ENCODE results near the gene IL19. TPM values are rescaled to one million over a fixed set of nuclear protein-coding genes. Genes with fewer than 3 reads are reported as not detected.

Gene IL19
- total and polyA plus RNA-seq, 2 donors from 2014 or later: 0.41 to 3.6 TPM

DNA sequence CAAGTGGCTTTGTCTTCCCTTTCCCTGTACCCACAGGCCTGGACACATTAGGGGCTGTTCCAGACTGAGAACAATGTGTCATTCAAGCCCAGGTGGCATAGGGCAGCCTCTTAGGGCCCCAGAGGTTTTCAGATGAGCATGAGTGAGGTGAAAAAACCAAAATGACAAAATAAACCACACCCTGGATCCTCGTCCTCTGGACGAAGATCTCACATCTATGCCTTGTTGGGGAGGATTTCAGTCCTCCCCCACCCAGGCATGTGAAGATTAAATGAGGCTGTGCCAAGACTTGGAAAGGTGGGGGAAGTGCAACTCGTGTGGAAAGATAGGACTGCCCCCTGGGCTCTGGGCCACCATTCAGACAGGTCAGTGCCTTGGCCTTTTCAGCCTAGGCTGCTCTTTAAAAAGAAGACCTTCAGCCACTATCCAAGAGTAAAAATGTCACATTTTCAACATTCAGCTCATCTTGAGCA is 32.8 kb upstream of the IL19 start:
- H3K4me1 ChIP-seq (ENCODE audit: control insufficient read depth in 2 of 3, insufficient read depth in 2 of 3, low read depth in 1 of 3, low read length in 3 of 3): peaks cover 0 to 24% (median 0%) of the 10 kb centered on the region in 3 donors

DNA sequence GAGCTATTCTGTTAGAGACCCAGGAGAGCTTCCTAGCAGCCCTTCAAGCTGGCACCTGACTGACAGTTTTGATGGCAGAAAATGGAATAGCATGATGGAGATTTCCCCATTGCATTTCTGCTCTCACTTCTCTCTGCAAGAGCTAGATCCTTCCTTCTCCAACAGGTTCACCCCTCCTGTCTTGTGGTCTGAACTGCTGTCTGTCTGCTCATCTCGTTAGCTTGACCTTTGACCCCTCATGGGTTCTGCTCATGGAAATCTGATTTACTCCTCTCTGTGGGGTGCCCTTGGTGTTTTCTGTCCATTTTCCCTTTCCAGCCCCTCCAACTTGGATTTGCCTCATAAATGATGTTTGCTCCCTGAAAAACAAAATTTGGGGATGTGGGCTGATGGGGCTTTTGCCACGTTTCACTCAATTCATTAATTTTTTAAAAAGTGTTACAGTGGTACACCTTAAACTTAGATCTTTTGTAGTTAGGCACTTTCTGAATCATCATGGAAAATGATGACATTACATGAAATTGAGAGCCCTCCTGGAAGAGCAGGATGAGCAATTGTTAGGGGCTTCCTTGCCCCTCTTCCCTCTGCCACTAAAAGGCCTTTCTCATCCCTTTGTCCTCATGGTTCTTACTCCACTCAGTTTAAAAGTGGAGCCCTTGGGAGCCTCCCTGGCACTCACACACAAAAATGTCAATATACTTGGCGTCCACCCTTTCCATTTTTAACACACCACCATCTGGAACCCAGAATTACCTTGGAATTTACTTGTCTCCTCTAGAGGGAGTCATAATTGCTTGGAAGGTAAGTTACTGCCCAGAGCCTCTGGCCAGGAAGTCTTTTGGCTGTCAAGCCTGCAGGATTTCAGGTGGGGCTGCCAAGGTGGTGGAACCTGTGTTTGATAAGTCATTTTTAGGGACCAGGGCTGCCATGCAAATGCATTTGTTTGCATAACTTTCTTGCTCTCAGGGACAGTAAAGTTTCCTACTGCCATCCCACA is 31.9 kb upstream of the IL19 start:
- Histone ChIP-seq H3K4me3 (ENCODE audit: low read length in 3 of 3) (no peak overlapping the region), H3K36me3 (ENCODE audit: control insufficient read depth in 2 of 3, insufficient read depth in 3 of 3, low read length in 3 of 3) (peaks cover 0 to 13% (median 2%) of the 10 kb centered on the region in 3 donors), H3K4me1 (ENCODE audit: control insufficient read depth in 2 of 3, insufficient read depth in 2 of 3, low read depth in 1 of 3, low read length in 3 of 3) (peaks cover 0 to 24% (median 0%) of the 10 kb centered on the region in 3 donors), H3K27ac (ENCODE audit: low read depth in 2 of 2, low read length in 2 of 2) (no peak overlapping the region), H3K9ac (ENCODE audit: low read length in 3 of 3) (no peak overlapping the region), H3K9me3 (ENCODE audit: control insufficient read depth in 2 of 3, insufficient read depth in 1 of 3, low read length in 3 of 3) (no peaks in the 10 kb centered on the region), H3K27me3 (ENCODE audit: control insufficient read depth, insufficient read depth, low read length) (no peaks in the 10 kb centered on the region)
- TF ChIP-seq, protein P1, sequence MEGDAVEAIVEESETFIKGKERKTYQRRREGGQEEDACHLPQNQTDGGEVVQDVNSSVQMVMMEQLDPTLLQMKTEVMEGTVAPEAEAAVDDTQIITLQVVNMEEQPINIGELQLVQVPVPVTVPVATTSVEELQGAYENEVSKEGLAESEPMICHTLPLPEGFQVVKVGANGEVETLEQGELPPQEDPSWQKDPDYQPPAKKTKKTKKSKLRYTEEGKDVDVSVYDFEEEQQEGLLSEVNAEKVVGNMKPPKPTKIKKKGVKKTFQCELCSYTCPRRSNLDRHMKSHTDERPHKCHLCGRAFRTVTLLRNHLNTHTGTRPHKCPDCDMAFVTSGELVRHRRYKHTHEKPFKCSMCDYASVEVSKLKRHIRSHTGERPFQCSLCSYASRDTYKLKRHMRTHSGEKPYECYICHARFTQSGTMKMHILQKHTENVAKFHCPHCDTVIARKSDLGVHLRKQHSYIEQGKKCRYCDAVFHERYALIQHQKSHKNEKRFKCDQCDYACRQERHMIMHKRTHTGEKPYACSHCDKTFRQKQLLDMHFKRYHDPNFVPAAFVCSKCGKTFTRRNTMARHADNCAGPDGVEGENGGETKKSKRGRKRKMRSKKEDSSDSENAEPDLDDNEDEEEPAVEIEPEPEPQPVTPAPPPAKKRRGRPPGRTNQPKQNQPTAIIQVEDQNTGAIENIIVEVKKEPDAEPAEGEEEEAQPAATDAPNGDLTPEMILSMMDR (IDR thresholded peaks at IDR 0.05; ENCODE audit: borderline replicate concordance, extremely low read depth, insufficient read depth): peak; percentile 18
- FAIRE-seq: no peak
- intact Hi-C loops (cut with DNase I): loop anchor here (5.0 kb wide), 1 partner anchor 174 kb away; no protein-coding TSS in a partner anchor
- peak in 2 of 5 donors; percentile 30 to 51 for DNase-seq

More for the DNA sequence above, 32.8 kb upstream of the IL19 start:
- H3K4me3 ChIP-seq (ENCODE audit: low read length in 3 of 3): no peak overlapping the region
- peaks cover 0 to 13% (median 6%) of the 10 kb centered on the region in 3 donors for H3K36me3 ChIP-seq (ENCODE audit: control insufficient read depth in 2 of 3, insufficient read depth in 3 of 3, low read length in 3 of 3)
- no peak overlapping the region for H3K9ac ChIP-seq (ENCODE audit: low read length in 3 of 3)
- intact Hi-C loops (cut with DNase I): loop anchor here (5.0 kb wide), 1 partner anchor 175 kb away; no protein-coding TSS in a partner anchor
- H3K27me3 ChIP-seq (ENCODE audit: control insufficient read depth, insufficient read depth, low read length): no peaks in the 10 kb centered on the region
- no peaks in the 10 kb centered on the region for H3K9me3 ChIP-seq (ENCODE audit: control insufficient read depth in 2 of 3, insufficient read depth in 1 of 3, low read length in 3 of 3)
- DNase-seq (no peak), FAIRE-seq (no peak)
- TF ChIP-seq, protein P1 (IDR thresholded peaks at IDR 0.05; ENCODE audit: borderline replicate concordance, extremely low read depth, insufficient read depth): no peak
- no peak overlapping the region for H3K27ac ChIP-seq (ENCODE audit: low read depth in 2 of 2, low read length in 2 of 2)

DNA sequence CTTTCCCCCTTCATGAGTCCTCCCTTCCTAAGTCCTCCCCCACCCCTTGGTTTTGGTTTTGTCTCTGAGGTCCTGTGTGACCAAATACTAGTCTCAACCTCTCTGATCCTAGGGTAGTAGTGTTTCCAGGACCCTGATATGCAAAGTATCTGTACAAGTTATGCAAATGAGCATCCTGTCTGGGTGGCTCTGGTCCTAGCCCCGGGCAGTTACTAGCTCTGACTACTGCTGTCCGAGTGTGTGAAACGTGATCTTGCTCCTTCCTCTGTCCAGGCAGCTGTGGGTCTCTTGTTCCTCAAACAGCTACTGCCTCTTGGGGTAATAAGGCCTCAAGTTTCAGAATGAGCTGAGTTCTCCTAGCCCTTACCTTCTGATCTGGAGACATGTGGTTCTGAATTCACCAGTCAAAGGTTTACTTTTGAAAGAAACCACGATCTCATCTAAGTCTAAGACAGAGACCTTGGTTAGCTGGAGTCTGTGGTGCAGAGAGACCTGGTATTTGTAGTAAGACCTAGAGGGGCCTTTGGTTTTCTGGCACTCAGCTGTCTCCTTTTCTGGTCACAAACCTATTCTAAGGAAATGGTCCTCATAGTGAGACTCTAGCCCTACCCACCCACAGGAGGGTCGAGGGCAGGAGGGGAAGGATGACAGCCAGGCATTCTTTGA is 31.0 kb upstream of the IL19 start:
- TF ChIP-seq, protein P1 (IDR thresholded peaks at IDR 0.05; ENCODE audit: borderline replicate concordance, extremely low read depth, insufficient read depth): no peak
- peaks cover 0 to 10% (median 2%) of the 10 kb centered on the region in 3 donors for H3K36me3 ChIP-seq (ENCODE audit: control insufficient read depth in 2 of 3, insufficient read depth in 3 of 3, low read length in 3 of 3)
- H3K9me3 ChIP-seq (ENCODE audit: control insufficient read depth in 2 of 3, insufficient read depth in 1 of 3, low read length in 3 of 3): no peaks in the 10 kb centered on the region
- DNase-seq: peak in 3 of 5 donors; percentile 32 to 40 (median 35)
- H3K27me3 ChIP-seq (ENCODE audit: control insufficient read depth, insufficient read depth, low read length): no peaks in the 10 kb centered on the region
- no peak for FAIRE-seq
- no peak overlapping the region for H3K9ac ChIP-seq (ENCODE audit: low read length in 3 of 3)
- H3K4me1 ChIP-seq (ENCODE audit: control insufficient read depth in 2 of 3, insufficient read depth in 2 of 3, low read depth in 1 of 3, low read length in 3 of 3): peaks cover 0 to 24% (median 0%) of the 10 kb centered on the region in 3 donors
- H3K4me3 ChIP-seq (ENCODE audit: low read length in 3 of 3): no peak overlapping the region
- intact Hi-C loops (cut with DNase I): loop anchor here (5.0 kb wide), 1 partner anchor 173 kb away; no protein-coding TSS in a partner anchor
- no peak overlapping the region for H3K27ac ChIP-seq (ENCODE audit: low read depth in 2 of 2, low read length in 2 of 2)
